SKM-1 treated with dmso at 0.1 percent for 144 hours (cell line): ENCODE data around the gene KLF7.

Experiments used
- DNase-seq: peaks from one replicate; lab custom pipeline; 2025; ENCODE audit not compliant: unreplicated experiment; lab: John Stamatoyannopoulos, UW

Gene KLF7

GRCh38 chr2:207167099-207167923 is 1.6 kb upstream of the KLF7 start:
- peak; percentile 96 for DNase-seq

GRCh38 chr2:207166349-207167098 is 776 bp upstream of the KLF7 start:
- peak; percentile 68 for DNase-seq

- DNase-seq, result peak; percentile 94
Measured at GRCh38 chr2:207166039-207166348, 246 bp upstream of the KLF7 start.

- DNase-seq, result no peak
Measured at GRCh38 chr2:207164006-207164831, 1.5 kb downstream of the KLF7 start.

GRCh38 chr2:207163756-207164005 is 2.1 kb downstream of the KLF7 start:
- no peak for DNase-seq

- no peak for DNase-seq
Measured at GRCh38 chr2:207163053-207163755, 2.5 kb downstream of the KLF7 start.

GRCh38 chr2:207162316-207162715 is 3.4 kb downstream of the KLF7 start:
- no peak for DNase-seq

- DNase-seq, result no peak
Measured at GRCh38 chr2:207161247-207162123, 4.3 kb downstream of the KLF7 start.

GRCh38 chr2:207160115-207160514 is 5.6 kb downstream of the KLF7 start:
- DNase-seq, result no peak

GRCh38 chr2:207159002-207159401 is 6.7 kb downstream of the KLF7 start:
- no peak for DNase-seq

GRCh38 chr2:207157731-207158130 is 8.0 kb downstream of the KLF7 start:
- no peak for DNase-seq

GRCh38 chr2:207157162-207157481 is 8.6 kb downstream of the KLF7 start:
- DNase-seq, result no peak

- DNase-seq, result no peak
Measured at GRCh38 chr2:207156451-207157161, 9.1 kb downstream of the KLF7 start.

GRCh38 chr2:207155516-207156444 is 10.0 kb downstream of the KLF7 start:
- no peak for DNase-seq

- no peak for DNase-seq
Measured at GRCh38 chr2:207154556-207155510, 10.9 kb downstream of the KLF7 start.

- no peak for DNase-seq
Measured at GRCh38 chr2:207153266-207153975, 12.3 kb downstream of the KLF7 start.

GRCh38 chr2:207151048-207151447 is 14.7 kb downstream of the KLF7 start:
- no peak for DNase-seq
